Skeletal muscle tissue (tissue), 4 donors: Measurements from ENCODE around the gene DSG4. TPM values are rescaled to one million over a fixed set of nuclear protein-coding genes. Genes with fewer than 3 reads are reported as not detected.

Experiments used
- H3K27ac ChIP-seq: one replicate; pipeline ENCODE4 v1.7.0; 2013; ENCODE audit warnings: mild to moderate bottlenecking, low read depth, low read length, inconsistent platforms
- H3K27me3 ChIP-seq, 3 donors: one replicate each; pipeline ENCODE4 v1.7.0; 2013; ENCODE audit warnings: low read length in 3 of 3; ENCODE audit not compliant: control insufficient read depth in 3 of 3, insufficient read depth in 3 of 3
- H3K36me3 ChIP-seq, 3 donors: one replicate each; pipeline ENCODE4 v1.7.0; 2013; ENCODE audit warnings: low read length in 3 of 3; ENCODE audit not compliant: control insufficient read depth in 3 of 3, insufficient read depth in 3 of 3
- H3K4me1 ChIP-seq, 3 donors: one replicate each; pipeline ENCODE4 v1.7.0; 2013; ENCODE audit warnings: low read length in 3 of 3, mild to moderate bottlenecking in 3 of 3; ENCODE audit not compliant: control insufficient read depth in 3 of 3, insufficient read depth in 3 of 3
- H3K4me3 ChIP-seq, 3 donors: one replicate each; pipeline ENCODE4 v1.7.0; 2013; ENCODE audit warnings: low read length in 3 of 3
- H3K9ac ChIP-seq, 3 donors: one replicate each; pipeline ENCODE4 v1.7.0; 2013; ENCODE audit warnings: low read length in 3 of 3, mild to moderate bottlenecking in 3 of 3, moderate library complexity in 2 of 3, low read depth in 1 of 3
- H3K9me3 ChIP-seq, 3 donors: one replicate each; pipeline ENCODE4 v1.7.0; 2013; ENCODE audit warnings: low read length in 3 of 3; ENCODE audit not compliant: control insufficient read depth in 3 of 3
- total RNA-seq: library from RNA; depleted of rRNA; stranded (reverse); fragments of >200 nt; gene quantifications from one replicate; pipeline ENCODE4 v1.2.3, GENCODE V29; 2014
- donor health status: Osteomylitis.

The DSG4 gene
- total RNA-seq, 1 donor from 2014 or later: not detected

DNA sequence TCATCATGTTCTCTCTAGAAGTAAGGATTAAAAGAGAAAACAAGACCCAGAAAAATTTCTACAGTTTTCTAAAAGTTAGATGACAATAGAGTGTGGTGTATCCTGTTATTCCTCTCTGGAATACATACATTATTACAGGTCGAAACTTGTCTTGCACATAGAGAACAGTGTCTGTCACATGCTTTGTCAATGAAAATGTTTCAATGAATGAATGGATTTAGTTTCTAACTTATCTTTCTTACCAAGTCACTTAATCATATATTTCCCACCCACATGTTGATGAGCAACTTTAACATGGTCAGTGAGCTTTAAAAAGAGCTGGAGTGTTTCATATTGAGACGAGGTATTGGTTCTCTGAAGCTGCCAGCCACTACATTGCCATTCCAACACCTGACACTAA, 4.3 kb downstream of the DSG4 start:
- H3K27me3 ChIP-seq: no peaks in the 10 kb centered on the region
- H3K4me3 ChIP-seq: no peak overlapping the region
- H3K27ac ChIP-seq: no peak overlapping the region
- no peaks in the 10 kb centered on the region for H3K9me3 ChIP-seq
- H3K9ac ChIP-seq: no peak overlapping the region
- no peaks in the 10 kb centered on the region for H3K4me1 ChIP-seq
- H3K36me3 ChIP-seq: no peaks in the 10 kb centered on the region

DNA sequence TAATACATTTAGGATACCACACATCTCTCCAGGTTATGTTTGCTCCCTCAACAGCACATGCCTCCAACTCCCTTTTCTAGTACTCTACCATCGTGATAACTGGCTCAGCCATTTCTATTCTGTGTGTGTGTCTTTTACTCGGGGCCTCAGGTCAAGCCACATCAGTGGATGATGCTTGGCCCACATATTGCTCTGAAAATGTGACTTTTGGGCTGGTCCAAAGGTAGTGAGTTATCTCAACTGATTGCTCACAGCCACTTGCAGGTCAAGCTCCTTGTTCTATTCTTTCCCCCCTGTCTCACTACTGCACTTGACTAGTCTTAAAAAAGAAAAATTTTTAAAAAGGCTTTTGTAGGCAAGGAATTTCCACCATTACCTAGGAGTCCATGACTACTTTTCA, 5.5 kb downstream of the DSG4 start:
- H3K9ac ChIP-seq: no peak overlapping the region
- no peak overlapping the region for H3K4me3 ChIP-seq
- H3K36me3 ChIP-seq: no peaks in the 10 kb centered on the region
- H3K27me3 ChIP-seq: no peaks in the 10 kb centered on the region
- no peaks in the 10 kb centered on the region for H3K9me3 ChIP-seq
- H3K4me1 ChIP-seq: no peaks in the 10 kb centered on the region
- H3K27ac ChIP-seq: no peak overlapping the region

DNA sequence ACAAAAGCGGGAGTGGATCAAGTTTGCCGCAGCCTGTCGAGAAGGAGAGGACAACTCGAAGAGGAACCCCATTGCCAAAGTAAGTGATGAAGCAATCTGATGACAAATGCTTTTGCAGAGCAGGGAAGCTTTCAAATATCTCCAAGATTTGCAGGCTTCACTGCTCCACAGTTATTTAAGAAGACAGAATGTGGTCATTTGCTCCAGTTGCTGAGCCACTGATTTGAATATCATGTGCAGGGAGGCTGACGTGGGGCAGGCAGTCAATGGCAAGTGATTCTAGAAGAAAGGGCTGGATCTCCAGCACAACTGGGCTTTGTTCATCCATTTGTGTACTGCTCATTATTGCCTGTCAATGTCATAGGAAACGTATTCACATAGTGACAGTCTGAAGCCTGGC, 10.2 kb downstream of the DSG4 start:
- Histone ChIP-seq H3K9ac (no peak overlapping the region), H3K27ac (no peak overlapping the region), H3K27me3 (no peaks in the 10 kb centered on the region)

DNA sequence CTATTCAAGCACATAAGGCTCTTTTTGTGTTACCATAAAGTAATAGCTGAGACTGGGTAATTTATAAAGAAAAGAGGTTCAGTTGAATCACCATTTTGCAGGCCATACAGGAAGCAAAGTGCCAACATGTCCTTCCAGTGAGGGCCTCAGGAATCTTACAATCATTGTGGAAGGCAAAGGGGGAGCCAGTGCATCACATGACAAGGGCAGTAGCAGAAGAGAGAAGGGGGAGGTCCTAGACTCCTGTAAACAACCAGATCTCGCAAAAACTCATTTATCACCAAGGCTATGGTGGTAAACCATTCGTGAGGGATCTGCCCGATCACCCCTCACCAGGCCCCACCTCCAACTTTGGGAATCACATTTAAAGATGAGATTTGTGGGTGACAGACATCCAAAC, 16.7 kb downstream of the DSG4 start:
- no peaks in the 10 kb centered on the region for H3K4me1 ChIP-seq
- no peaks in the 10 kb centered on the region for H3K9me3 ChIP-seq

More for the DNA sequence above, 10.2 kb downstream of the DSG4 start:
- no peaks in the 10 kb centered on the region for H3K4me1 ChIP-seq
- H3K36me3 ChIP-seq: no peaks in the 10 kb centered on the region
- H3K9me3 ChIP-seq: no peaks in the 10 kb centered on the region
- no peak overlapping the region for H3K4me3 ChIP-seq

DNA sequence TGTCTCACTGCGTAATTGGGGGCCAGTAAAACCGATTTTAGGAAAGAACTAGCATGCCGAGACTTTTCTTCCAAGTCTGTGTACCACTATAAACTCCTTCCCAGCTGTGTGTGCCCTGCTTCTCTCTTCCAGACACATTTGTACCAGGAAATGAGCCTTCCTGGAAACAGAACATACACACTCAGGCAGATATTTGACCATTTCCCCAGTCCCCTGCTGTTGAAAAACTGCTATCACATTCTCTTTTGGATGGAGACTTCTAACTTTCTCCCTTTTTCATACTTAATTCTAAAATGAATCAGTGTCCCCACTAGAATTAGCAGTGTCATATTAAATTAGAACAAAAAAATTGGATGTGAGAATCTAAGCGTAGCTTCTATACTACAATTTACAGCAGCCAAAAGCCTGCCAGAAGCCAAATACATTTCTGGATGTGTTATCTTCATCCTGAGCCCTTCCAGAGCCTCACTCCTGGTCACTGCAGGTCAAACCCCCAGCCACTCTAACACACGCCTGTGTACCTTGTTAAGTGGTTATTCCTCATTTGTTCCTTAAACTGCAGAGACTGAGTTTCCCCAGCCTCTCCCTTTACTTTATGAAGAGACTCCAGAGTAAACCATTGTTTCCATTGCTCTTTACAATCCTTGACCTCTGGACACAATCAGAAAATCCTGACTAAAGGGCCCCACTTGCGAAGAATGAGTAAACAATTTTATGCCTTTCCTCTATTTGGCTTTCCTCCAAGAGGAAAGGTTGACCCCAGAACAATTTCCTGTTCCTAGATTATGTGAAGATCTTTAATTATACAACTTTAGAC, 20.4 kb downstream of the DSG4 start:
- no peak overlapping the region for H3K4me3 ChIP-seq
- no peaks in the 10 kb centered on the region for H3K4me1 ChIP-seq
- no peak overlapping the region for H3K27ac ChIP-seq
- H3K36me3 ChIP-seq: no peaks in the 10 kb centered on the region
- H3K27me3 ChIP-seq: no peaks in the 10 kb centered on the region
- no peak overlapping the region for H3K9ac ChIP-seq
- no peaks in the 10 kb centered on the region for H3K9me3 ChIP-seq

More for the DNA sequence above, 16.7 kb downstream of the DSG4 start:
- H3K9ac ChIP-seq: no peak overlapping the region
- no peaks in the 10 kb centered on the region for H3K36me3 ChIP-seq
- H3K27ac ChIP-seq: no peak overlapping the region
- no peaks in the 10 kb centered on the region for H3K27me3 ChIP-seq
- no peak overlapping the region for H3K4me3 ChIP-seq

DNA sequence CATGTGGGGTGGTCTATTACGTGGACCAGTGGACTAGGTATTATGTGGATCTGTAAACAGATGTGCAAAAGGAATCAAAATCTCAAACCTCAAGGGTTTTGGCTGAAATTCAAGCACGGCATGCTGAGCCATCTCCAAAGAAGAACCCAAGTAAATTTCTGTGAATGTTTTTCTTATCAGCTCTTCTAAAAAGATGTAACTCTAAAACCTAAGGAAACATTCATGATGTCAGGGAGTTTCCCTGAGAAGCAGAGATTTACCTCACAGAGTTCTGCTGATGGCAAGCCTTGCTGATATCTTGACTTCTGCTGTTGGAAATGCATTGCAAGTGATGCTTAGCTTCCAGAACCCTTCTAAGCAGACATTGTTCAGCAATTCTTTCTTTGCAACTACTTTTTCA, 21.6 kb downstream of the DSG4 start:
- Histone ChIP-seq H3K27me3 (no peaks in the 10 kb centered on the region), H3K27ac (no peak overlapping the region), H3K4me1 (no peaks in the 10 kb centered on the region), H3K36me3 (no peaks in the 10 kb centered on the region), H3K4me3 (no peak overlapping the region), H3K9ac (no peak overlapping the region), H3K9me3 (no peaks in the 10 kb centered on the region)

DNA sequence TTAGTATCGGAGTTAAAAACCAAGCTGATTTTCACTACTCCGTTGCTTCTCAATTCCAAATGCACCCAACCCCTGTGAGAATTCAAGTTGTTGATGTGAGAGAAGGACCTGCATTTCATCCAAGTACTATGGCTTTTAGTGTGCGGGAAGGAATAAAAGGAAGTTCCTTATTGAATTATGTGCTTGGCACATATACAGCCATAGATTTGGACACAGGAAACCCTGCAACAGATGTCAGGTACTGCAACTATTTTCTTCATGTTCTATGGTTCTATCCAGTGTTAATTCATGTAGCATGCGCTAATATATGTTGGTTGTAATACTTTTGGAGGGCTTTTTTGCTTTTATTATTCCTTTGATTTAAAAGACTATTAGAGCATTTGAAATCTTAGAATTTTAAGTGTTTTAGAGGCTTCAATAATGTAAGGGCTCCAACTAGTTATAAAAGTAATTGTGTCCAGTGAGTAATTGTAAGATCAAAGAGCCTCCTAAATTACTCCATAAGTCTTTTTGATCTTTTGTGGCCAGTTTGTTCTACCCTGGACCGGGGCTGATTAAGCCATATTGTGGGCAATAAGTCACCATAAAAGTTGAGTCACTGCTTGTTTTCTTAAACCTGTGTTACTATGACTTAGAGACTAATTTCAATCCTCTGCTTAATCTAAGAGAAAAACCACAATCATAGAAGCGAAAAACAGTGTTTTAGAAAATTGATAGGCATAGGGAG, 22.9 kb downstream of the DSG4 start:
- Histone ChIP-seq H3K9me3 (no peaks in the 10 kb centered on the region), H3K4me1 (no peaks in the 10 kb centered on the region), H3K9ac (no peak overlapping the region), H3K27me3 (no peaks in the 10 kb centered on the region), H3K4me3 (no peak overlapping the region), H3K36me3 (no peaks in the 10 kb centered on the region), H3K27ac (no peak overlapping the region)

DNA sequence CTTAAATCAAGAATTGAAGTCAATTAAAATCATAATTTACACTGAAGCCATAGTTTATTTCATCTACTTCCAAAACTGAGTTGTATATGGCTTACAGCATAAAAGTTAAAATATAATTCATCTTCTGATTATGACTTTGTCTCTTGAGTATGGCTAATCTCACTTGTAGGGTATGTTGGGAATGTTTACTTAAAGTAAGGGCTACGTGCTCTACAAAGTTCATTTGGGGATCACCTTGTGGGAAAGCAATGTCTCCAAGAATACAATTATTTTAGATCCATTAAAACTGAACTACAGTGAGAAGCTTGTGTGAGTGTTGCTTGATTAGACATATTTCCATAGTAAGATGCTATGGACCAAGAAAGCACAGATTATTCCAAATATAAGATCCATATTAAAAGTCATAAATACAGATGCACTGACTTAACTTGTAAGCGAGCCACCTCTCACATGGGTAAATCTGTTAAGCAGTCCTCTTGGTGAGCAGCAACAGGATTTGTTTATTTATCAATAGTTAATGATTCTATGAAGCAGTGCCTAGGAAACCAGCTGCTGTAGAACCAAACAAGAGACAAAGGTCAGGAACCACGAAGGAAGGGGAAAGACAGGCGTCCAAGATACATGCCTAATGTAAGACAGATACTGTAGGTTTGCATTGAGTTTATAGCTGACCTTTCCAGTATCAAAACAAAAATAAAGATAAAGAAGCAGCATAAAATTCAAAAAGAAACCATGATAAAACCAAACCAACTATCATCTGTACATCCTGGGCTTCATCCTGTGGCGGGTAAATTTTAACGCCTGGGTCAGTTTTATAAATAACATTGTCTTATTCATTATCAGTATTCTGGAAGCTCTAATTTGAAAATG, 24.8 kb downstream of the DSG4 start:
- Histone ChIP-seq H3K36me3 (no peaks in the 10 kb centered on the region), H3K27me3 (no peaks in the 10 kb centered on the region), H3K9ac (no peak overlapping the region), H3K4me1 (no peaks in the 10 kb centered on the region), H3K9me3 (no peaks in the 10 kb centered on the region), H3K4me3 (no peak overlapping the region), H3K27ac (no peak overlapping the region)

DNA sequence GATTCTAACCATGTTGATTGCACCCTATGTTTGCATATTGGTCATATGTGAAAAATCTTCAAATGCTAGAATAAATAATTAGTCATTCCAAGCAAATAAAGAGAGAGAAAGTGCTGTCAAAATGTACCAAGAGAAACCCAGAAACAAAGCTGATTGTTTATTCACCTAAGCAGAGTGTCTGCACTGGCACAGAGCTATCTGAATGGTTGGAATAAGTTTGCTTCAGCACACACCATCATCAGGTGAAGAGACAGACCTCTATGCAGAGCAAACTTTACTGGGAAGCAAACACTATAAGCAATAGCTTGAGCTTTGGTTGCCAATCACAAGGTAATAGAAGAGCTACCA, 25.4 kb downstream of the DSG4 start:
- H3K9me3 ChIP-seq: no peaks in the 10 kb centered on the region
- H3K36me3 ChIP-seq: no peaks in the 10 kb centered on the region
- H3K27me3 ChIP-seq: no peaks in the 10 kb centered on the region

DNA sequence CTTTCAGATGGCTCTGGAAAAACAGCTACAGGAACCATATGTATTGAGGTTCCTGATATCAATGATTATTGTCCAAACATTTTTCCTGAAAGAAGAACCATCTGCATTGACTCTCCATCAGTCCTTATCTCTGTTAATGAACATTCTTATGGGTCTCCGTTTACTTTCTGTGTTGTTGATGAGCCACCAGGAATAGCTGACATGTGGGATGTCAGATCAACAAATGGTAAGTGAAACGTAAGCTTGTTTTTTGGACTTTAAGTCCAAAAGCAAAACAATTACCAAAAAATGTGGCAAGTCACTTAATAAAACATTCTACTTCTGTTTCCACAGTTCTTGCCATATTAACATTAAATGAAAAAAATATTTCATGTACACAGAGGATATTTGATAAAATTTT, 26.8 kb downstream of the DSG4 start:
- Histone ChIP-seq H3K36me3 (no peaks in the 10 kb centered on the region), H3K9ac (no peak overlapping the region), H3K4me1 (no peaks in the 10 kb centered on the region)

More for the DNA sequence above, 25.4 kb downstream of the DSG4 start:
- H3K4me3 ChIP-seq: no peak overlapping the region
- H3K9ac ChIP-seq: no peak overlapping the region
- H3K4me1 ChIP-seq: no peaks in the 10 kb centered on the region
- no peak overlapping the region for H3K27ac ChIP-seq

More for the DNA sequence above, 26.8 kb downstream of the DSG4 start:
- Histone ChIP-seq H3K27ac (no peak overlapping the region), H3K9me3 (no peaks in the 10 kb centered on the region), H3K4me3 (no peak overlapping the region), H3K27me3 (no peaks in the 10 kb centered on the region)
